GM21381 (cell line): ENCODE measurements around the gene ARL5C.
"Not testable (repeated sequence)": the region's sequence is repeated elsewhere in the genome, so short reads cannot be mapped to it uniquely, and the experiment has no call there.

ENCODE experiments used
- ATAC-seq: cut with Tn5 transposase; IDR thresholded peaks from one replicate; pipeline ENCODE4 v1.9.1; 2021; ENCODE audit warnings: mild to moderate bottlenecking, moderate library complexity; ENCODE audit not compliant: unreplicated experiment

Gene ARL5C

GRCh38 chr17:39168503-39168902 lies 2.5 kb upstream of the ARL5C start:
- not testable (repeated sequence) for ATAC-seq

GRCh38 chr17:39167476-39167875 lies 1.5 kb upstream of the ARL5C start:
- ATAC-seq: no peak

- ATAC-seq: no peak
Observed at GRCh38 chr17:39166437-39167335, 725 bp upstream of the ARL5C start.

GRCh38 chr17:39165178-39165840 lies 652 bp downstream of the ARL5C start:
- no peak for ATAC-seq

DNA sequence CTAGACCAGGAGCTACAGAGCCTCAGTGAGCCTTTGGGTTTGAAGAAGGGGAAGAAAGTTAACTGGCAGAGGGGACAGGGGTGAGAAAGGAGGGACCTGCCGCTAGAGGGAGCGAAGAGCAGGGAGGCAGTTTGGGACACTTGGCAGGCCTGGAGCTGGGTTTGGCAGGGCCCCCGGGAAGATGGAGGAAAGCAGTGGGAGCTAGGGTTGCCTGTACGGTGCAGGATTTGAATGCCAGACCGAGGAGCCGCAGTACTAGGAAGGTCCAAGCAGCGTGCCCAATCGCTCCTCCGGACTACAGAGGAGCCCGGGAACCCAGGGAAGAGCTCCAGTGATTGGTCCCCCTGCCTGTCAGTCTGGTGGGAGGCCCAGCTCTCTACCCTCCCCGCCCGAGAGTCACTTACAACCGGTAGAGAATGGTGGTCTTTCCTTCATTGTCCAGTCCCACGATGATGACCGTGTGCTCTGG lies 1.3 kb downstream of the ARL5C start:
- peak; percentile 74 for ATAC-seq

GRCh38 chr17:39161962-39162361 lies 4.0 kb downstream of the ARL5C start:
- ATAC-seq: no peak

- ATAC-seq: no peak
Observed at GRCh38 chr17:39158623-39159022, 7.3 kb downstream of the ARL5C start.

GRCh38 chr17:39156491-39156890 lies 9.5 kb downstream of the ARL5C start:
- ATAC-seq: no peak

- no peak for ATAC-seq
Observed at GRCh38 chr17:39155654-39156053, 10.3 kb downstream of the ARL5C start.

- peak; percentile 49 for ATAC-seq
Observed at GRCh38 chr17:39153599-39154051, 12.3 kb downstream of the ARL5C start.

GRCh38 chr17:39151943-39152818 lies 13.8 kb downstream of the ARL5C start:
- ATAC-seq: no peak

DNA sequence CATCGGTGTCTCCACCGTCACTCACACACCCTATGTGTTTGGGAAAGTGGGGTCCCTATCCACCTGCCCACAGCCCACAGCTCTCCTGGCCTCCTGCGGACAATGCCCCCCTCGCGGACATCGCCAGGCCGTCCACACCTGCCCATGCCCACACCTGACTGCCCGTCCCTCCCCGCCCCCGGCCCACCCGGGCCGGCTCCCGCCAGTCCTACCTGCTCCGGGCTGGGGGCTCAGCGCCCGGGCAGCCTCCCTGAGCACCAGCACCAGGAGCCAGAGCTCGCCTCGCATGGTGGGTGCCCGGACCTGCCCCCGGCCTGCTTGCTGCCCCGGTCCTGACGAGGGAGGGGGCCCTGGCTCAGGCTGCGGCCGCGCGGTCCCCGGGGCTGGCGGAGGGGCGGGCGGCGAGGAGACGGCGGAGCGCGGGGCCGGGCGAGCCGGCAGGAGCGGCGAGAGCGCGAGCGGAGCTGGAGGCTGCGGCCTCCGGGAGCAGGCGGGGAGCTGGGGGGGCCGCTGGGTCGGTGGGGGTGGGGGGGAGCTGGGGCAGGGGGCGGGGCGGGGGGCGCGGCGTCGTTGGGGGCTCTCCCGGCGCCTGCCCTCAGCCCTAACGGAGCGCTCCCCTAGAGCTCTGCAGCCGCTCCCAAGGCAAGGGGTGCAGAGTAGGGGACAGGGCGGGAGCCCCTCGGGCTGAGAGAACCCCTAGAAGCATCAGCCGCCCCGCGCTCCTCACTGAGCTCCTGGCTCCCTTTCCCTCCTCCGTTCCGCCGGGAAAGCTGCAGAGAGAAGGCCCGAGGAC lies 14.6 kb downstream of the ARL5C start, which contains the start of gene PLXDC1:
Gene PLXDC1, minus strand, starts transcription at position 488 of the 793 bp plus-strand sequence. Its CDS starts 200 bp downstream, at position 288.
- no peak for ATAC-seq

GRCh38 chr17:39150795-39151149 lies 15.2 kb downstream of the ARL5C start:
- ATAC-seq: no peak

DNA sequence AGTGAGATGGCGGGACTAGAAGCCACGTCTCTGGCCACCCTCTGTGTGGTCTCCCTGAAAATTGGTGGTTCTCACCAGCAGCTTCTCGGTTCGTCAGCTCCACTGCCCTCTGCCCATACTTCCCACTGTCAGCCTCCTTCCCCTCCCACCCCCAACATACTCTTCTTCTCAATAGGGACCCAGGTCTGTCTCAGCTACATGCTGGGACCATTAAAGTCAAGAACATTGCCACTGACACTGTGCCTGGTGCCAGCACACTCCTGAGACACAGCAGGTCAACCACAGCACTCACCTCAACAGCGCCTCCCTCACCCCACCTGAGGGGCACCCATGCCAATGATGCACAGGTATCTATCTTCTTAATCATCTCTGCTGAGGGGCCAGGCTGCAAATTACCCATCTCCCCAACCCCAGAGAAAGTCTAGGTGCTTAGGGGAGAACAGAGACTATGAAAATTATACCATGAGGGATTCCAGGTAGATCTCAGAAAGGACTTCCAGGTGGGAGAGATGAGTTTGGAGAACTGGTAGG lies 15.8 kb downstream of the ARL5C start:
- ATAC-seq: no peak

DNA sequence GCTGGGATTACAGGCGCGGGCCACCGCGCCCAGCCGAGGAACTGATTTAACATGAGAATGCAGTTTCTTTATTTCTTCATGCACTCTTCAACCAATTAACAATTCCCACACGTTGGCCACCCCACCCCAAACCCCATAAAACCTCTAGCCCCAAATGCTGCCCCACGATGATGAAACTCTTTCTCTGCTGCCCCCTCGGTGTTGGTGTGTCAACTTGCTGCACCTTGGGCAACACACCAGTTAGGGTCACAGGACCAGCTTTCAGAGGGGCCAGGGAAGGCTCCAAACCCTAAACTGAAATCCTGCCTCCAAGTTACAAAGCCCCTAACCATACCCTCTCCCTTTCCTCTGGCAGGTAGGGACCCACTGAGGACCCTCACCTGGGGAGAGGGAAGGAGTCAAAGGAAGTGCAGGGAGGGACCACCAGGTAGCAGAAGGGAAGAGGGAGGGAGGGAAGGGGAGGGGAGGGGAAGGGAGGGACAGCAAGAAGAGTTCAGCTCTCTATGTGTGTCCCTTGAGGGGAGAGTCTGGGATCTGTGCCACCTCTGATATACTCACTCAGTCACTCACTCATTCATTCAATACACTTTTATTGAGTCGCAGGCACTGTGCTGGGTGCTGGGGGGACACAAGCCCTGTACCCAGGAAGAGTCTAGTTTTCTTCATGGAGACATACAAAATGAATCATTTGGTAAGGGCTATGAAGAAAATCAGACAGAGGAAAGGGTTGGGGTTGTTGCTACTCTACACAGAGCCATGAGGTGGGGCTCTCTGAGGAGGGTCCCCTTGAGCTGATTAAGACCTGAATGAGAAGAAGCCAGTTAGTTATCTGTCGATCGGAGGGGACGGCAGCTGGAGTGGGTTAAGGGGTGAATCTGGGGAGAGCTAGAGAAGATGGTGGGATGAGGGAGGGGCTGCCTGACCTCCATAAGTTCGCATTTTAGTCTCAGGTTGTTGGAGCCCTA lies 18.5 kb downstream of the ARL5C start:
- no peak for ATAC-seq

GRCh38 chr17:39146273-39146672 lies 19.7 kb downstream of the ARL5C start:
- no peak for ATAC-seq

GRCh38 chr17:39145143-39145542 lies 20.8 kb downstream of the ARL5C start:
- ATAC-seq: no peak

DNA sequence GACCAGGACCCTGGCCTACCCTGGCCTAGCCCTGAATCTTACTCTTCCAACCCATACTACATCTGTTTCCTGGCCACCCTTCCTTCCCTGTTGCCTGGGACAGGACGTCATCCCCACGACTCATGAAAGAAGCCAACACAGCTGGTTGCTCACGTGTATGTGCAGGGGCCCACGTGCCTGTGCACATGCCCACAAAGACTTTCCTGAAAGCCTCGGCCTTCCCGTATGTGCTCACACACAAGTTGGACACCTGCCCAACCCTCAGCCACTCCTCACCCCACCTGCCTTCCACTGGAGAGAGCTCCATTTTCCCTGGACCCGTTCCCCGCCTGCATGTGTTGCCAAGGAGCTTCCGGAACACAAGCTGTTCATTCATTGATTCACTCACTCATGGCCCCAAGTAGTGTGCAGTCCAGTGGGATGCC lies 21.5 kb downstream of the ARL5C start:
- no peak for ATAC-seq
